ENCODE results near the gene SBF2. TPM values are rescaled to one million over a fixed set of nuclear protein-coding genes. Genes with fewer than 3 reads are reported as not detected.

The SBF2 gene
- total and polyA plus RNA-seq, 2 donors (not counting 3 experiments of a cell fraction or from before 2014, with no cell fraction given) = 15.4 to 42.4 TPM

DNA sequence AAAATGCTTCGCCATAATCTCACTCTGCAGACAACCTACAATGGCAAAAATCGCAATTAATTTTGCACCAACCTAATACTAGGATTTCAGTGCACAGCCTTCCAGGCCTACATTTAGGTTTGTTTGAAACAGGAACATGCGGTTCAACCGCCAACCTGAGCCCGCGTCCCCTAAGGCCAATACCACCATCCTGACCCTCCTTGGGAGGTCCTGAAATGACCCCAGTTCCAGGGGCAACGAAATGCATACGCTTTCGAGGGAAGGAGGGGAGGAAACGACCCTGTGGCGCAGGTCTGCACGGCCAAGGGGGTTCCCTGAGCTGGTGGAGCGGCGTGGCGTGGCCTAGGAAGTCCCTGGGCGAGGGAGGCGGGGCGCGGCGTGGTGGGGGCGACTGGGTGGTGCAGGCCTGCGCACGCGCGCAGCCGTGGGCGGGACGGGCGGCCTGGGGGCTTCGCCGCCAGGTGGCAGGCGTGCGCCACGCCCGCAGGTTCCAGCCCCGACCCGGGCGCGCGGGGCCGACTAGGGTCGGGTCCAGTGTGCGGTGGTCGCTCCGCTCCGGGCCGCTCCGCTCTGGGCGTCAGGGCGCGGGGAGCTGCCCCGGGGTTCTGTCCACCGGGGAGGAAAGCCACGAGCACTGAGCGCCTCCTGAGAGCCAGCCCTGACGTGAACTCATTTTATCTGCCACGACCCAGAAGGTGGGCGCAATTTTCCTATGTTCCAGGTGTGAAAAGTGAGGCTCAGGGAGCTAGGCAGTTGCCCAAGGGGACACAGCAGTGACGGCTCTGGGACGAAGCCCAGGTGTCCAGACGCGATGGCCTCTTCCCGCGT, 536.0 kb downstream of the SBF2 start:
- H3K9me1 ChIP-seq (replicated peaks; ENCODE audit: control insufficient read depth, extremely low read depth, insufficient read depth, low read length) = no peaks in the 10 kb centered on the region
- peak overlapping the region; percentile 75 for H3K4me2 ChIP-seq (ENCODE audit: insufficient read depth, low read length)
- no peaks in the 10 kb centered on the region for H3K9me3 ChIP-seq (replicated peaks; ENCODE audit: control insufficient read depth, insufficient read depth, low read length)
- H3K9ac ChIP-seq (replicated peaks; ENCODE audit: extremely low read depth, insufficient read depth, low read length) = peak overlapping the region; percentile 83
- peaks cover 0 to under 1% of the 10 kb centered on the region in 2 experiments for H3K36me3 ChIP-seq (ENCODE audit: control insufficient read depth in 2 of 2, extremely low read depth in 1 of 2, insufficient read depth in 2 of 2, low read length in 2 of 2)
- TSS peak; percentile 40 for BruUV-seq (replicated peaks)
- intact Hi-C loops (cut with micrococcal nuclease) (loop anchor here (1.0 to 5.0 kb wide), 8 partner anchors 95 to 977 kb away; no protein-coding TSS in a partner anchor), dilution Hi-C loops (cut with MboI; ENCODE audit: extremely low pct_ligation_motif_present, low sequenced_read_pairs) (no loop called here)
- CTCF ChIA-PET = interaction anchor here (0.6 to 5.2 kb wide), 27 partner anchors 70 to 657 kb away, joined by 3 to 104 read pairs (median 3); partner anchors contain the start of genes ADM and WEE1
- POLR2A ChIA-PET = interaction anchor here (1.0 to 3.4 kb wide), 4 partner anchors 41 to 547 kb away, joined by 3 to 43 read pairs (median 4); partner anchors contain the start of gene ADM
- H3K27me3 ChIP-seq (ENCODE audit: control insufficient read depth in 2 of 2, insufficient read depth in 2 of 2, low read length in 2 of 2) = no peaks in the 10 kb centered on the region
- peak overlapping the region; percentile 67 for H3K27ac ChIP-seq (ENCODE audit: insufficient read depth, low read depth, low read length)
- H4K20me1 ChIP-seq (replicated peaks; ENCODE audit: control insufficient read depth, extremely low read depth, insufficient read depth, low read length) = no peaks in the 10 kb centered on the region
- peak overlapping the region in 2 of 3 experiments; percentile 33 to 37 for H3K4me3 ChIP-seq (replicated peaks in 1 of 3; ENCODE audit: insufficient read depth in 1 of 3, low read depth in 1 of 3, low read length in 3 of 3)
- DNase-seq (ENCODE audit: low read depth, low spot score) = peak; percentile 77
- TF ChIP-seq POLR2AphosphoS5 (IDR thresholded peaks at IDR 0.05; ENCODE audit: insufficient read depth, low read depth, low read length) (peak; percentile 95), JUN (IDR thresholded peaks at IDR 0.05; ENCODE audit: borderline replicate concordance, insufficient read depth, insufficient read length, low read depth) (no peak), FOS (IDR thresholded peaks at IDR 0.05; ENCODE audit: borderline replicate concordance, insufficient read depth, low read length) (no peak), EZH2 (IDR thresholded peaks at IDR 0.05; ENCODE audit: borderline replicate concordance, low read depth, low read length, severe bottlenecking) (no peak), POLR2A (IDR thresholded peaks at IDR 0.05; ENCODE audit: low read depth, low read length) (peak; percentile 85)
- TF ChIP-seq, protein P1, sequence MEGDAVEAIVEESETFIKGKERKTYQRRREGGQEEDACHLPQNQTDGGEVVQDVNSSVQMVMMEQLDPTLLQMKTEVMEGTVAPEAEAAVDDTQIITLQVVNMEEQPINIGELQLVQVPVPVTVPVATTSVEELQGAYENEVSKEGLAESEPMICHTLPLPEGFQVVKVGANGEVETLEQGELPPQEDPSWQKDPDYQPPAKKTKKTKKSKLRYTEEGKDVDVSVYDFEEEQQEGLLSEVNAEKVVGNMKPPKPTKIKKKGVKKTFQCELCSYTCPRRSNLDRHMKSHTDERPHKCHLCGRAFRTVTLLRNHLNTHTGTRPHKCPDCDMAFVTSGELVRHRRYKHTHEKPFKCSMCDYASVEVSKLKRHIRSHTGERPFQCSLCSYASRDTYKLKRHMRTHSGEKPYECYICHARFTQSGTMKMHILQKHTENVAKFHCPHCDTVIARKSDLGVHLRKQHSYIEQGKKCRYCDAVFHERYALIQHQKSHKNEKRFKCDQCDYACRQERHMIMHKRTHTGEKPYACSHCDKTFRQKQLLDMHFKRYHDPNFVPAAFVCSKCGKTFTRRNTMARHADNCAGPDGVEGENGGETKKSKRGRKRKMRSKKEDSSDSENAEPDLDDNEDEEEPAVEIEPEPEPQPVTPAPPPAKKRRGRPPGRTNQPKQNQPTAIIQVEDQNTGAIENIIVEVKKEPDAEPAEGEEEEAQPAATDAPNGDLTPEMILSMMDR (IDR thresholded peaks at IDR 0.05; ENCODE audit: extremely low read depth in 1 of 2, insufficient read depth in 1 of 2, low read depth in 1 of 2, low read length in 2 of 2) = peak; percentile 67 to 92
- TF ChIP-seq, protein P2, sequence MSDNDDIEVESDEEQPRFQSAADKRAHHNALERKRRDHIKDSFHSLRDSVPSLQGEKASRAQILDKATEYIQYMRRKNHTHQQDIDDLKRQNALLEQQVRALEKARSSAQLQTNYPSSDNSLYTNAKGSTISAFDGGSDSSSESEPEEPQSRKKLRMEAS (IDR thresholded peaks at IDR 0.05; ENCODE audit: insufficient read depth, insufficient read length) = no peak
- H3K4me1 ChIP-seq (ENCODE audit: control insufficient read depth, extremely low read depth, insufficient read depth, low read length) = peaks cover 34% of the 10 kb centered on the region
- no peaks in the 10 kb centered on the region for H3K79me2 ChIP-seq (ENCODE audit: control insufficient read depth, insufficient read depth, low read length)
- peak overlapping the region; percentile 61 for H2AFZ ChIP-seq (ENCODE audit: low read depth, low read length)
- peak; percentile 72 for FAIRE-seq
